Measurements from ENCODE around the gene IL16. TPM values are rescaled to one million over a fixed set of nuclear protein-coding genes. Genes with fewer than 3 reads are reported as not detected.

Gene IL16
- polyA plus RNA-seq, 1 donor, result 8.1 TPM

DNA sequence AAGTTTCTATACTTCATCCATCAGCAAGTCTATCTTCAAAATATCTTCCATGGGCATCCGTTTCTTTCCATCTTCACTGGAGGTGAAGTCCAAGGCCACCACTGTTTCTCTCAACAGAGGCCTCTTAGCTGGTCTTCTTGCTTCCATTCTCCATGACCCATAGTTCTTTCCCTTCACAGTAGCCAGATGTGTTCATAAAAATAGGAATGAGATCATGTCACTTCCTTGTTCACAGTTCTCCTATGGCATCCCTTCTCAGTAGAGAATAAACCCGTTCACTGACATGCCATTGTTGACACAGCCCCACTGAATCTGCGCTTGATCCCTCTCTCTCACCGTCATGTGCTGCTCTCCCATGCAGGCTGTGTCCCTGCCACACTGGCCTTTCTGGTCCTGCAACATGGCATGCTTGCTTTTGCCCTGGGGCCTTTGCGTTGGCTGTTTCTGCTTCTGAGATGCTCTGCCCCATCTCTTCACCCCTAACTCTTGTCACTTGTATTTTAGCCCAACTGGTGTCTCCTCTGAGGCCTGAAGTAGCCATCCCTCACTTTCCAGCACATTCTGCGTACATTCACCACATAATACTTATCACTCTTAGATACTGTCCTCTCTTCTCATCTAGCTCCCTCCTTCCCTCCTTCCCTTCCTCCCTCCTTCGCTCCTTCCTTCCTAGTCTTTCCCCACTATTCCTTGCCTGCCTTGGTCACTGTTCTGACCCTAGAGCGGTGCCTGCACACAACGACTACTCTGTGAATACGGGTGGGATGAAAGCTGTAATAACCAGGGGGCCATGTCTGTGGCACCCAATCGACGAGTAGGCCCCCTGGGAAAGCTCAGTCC is 85.3 kb downstream of the IL16 start:
- H3K27ac ChIP-seq (ENCODE audit: low read length), result no peak overlapping the region
- no peaks in the 10 kb centered on the region for H3K9me3 ChIP-seq (ENCODE audit: control insufficient read depth, low read depth, low read length)
- DNase-seq, result no peak
- 100% methylated on average over 2 of the region's 12 CpGs for WGBS (ENCODE audit: insufficient coverage, low lambda C conversion rate)
- H3K4me1 ChIP-seq (ENCODE audit: control insufficient read depth, insufficient read depth, low read length), result no peaks in the 10 kb centered on the region
- no peaks in the 10 kb centered on the region for H3K36me3 ChIP-seq (ENCODE audit: control insufficient read depth, insufficient read depth, low read length)
- no peak overlapping the region for H3K4me3 ChIP-seq (ENCODE audit: low read length)
- no peaks in the 10 kb centered on the region for H3K27me3 ChIP-seq (ENCODE audit: control insufficient read depth, insufficient read depth, low read length)

DNA sequence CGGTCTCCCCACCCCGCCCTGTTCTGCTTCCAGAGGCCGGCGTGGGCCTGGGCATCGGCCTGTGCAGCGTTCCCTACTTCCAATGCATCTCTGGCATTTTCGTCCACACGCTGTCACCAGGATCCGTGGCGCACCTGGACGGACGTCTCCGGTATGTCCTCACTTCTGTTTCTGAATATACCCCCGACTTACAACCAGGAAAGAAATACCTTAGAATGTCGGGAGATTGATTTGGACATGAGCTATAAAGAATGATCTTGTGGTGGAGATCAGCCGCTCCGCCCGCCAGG is 85.9 kb downstream of the IL16 start:
- DNase-seq, result no peak
- 93% methylated on average over 5 of the region's 18 CpGs for WGBS (ENCODE audit: insufficient coverage, low lambda C conversion rate)
- no peak overlapping the region for H3K4me3 ChIP-seq (ENCODE audit: low read length)

DNA sequence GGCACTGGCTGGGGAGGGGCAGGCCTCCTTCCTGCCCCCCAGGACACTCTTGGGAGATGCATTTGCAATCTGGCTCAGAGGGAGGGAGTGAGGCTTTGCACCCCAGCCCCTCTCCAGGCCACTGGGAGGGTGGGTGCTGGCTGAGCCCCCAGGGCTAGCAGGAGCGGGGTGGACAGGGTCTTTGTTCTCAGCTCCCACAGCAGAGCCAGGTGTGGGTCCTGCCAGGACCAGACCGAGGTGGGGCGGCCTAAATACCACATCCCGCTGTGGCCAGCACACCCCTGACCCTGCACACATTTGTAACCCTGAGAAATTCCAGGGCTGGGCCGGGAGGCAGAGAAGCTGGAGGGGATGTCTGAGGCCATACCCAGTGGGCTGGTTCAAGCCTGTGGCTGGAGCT is 86.2 kb downstream of the IL16 start:
- H3K4me3 ChIP-seq (ENCODE audit: low read length), result no peak overlapping the region
- no peak for DNase-seq
- H3K27me3 ChIP-seq (ENCODE audit: control insufficient read depth, insufficient read depth, low read length), result no peaks in the 10 kb centered on the region
- no peaks in the 10 kb centered on the region for H3K4me1 ChIP-seq (ENCODE audit: control insufficient read depth, insufficient read depth, low read length)
- H3K27ac ChIP-seq (ENCODE audit: low read length), result no peak overlapping the region
- H3K9me3 ChIP-seq (ENCODE audit: control insufficient read depth, low read depth, low read length), result no peaks in the 10 kb centered on the region
- no CpG with 5 or more reads among the region's 5 CpGs for WGBS (ENCODE audit: insufficient coverage, low lambda C conversion rate)
- H3K36me3 ChIP-seq (ENCODE audit: control insufficient read depth, insufficient read depth, low read length), result no peaks in the 10 kb centered on the region

More for the DNA sequence above, 85.9 kb downstream of the IL16 start:
- no peaks in the 10 kb centered on the region for H3K4me1 ChIP-seq (ENCODE audit: control insufficient read depth, insufficient read depth, low read length)
- no peaks in the 10 kb centered on the region for H3K27me3 ChIP-seq (ENCODE audit: control insufficient read depth, insufficient read depth, low read length)
- no peaks in the 10 kb centered on the region for H3K9me3 ChIP-seq (ENCODE audit: control insufficient read depth, low read depth, low read length)
- H3K27ac ChIP-seq (ENCODE audit: low read length), result no peak overlapping the region
- H3K36me3 ChIP-seq (ENCODE audit: control insufficient read depth, insufficient read depth, low read length), result no peaks in the 10 kb centered on the region

DNA sequence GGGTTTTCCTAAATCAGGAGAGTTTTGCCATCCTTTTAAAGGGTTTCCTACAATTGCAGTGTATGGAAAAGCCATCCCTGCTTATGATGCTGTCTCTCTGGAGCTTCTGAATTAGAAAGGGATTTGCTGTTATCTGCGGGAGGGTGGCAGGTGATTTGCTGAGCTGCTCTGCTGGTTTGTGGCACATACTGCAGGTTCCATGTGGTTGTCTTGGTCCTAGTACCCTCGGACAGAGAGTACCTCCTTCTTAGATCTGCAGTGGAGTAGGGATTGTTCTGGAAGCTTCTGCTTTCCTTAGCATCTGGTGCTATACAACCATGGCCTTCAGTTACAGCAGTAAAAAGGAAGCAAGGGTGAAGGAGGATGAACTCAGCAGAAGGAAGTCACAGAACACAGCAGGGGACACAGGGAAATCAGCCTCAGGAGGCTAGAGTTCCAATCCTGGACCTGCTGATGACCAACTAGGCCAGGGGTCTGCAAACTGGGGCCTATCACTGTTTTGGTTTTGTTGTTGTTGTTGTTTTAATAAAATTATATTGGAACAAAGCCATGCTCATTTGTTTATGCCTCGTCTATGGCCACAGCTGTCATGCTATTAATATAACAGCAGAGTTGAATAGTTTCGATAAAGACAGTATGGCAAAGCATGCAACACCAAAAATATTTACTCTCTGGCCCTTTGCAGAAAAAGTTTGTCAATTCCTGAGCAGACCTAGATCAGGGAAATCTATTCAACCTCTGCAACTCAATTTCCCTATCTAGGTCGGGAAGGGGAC is 87.8 kb downstream of the IL16 start:
- no peaks in the 10 kb centered on the region for H3K27me3 ChIP-seq (ENCODE audit: control insufficient read depth, insufficient read depth, low read length)
- no peaks in the 10 kb centered on the region for H3K36me3 ChIP-seq (ENCODE audit: control insufficient read depth, insufficient read depth, low read length)
- H3K4me3 ChIP-seq (ENCODE audit: low read length), result no peak overlapping the region
- no peaks in the 10 kb centered on the region for H3K9me3 ChIP-seq (ENCODE audit: control insufficient read depth, low read depth, low read length)
- DNase-seq, result no peak
- H3K4me1 ChIP-seq (ENCODE audit: control insufficient read depth, insufficient read depth, low read length), result no peaks in the 10 kb centered on the region
- H3K27ac ChIP-seq (ENCODE audit: low read length), result no peak overlapping the region
- WGBS (ENCODE audit: insufficient coverage, low lambda C conversion rate), result 100% methylated on average over 1 of the region's 5 CpGs

DNA sequence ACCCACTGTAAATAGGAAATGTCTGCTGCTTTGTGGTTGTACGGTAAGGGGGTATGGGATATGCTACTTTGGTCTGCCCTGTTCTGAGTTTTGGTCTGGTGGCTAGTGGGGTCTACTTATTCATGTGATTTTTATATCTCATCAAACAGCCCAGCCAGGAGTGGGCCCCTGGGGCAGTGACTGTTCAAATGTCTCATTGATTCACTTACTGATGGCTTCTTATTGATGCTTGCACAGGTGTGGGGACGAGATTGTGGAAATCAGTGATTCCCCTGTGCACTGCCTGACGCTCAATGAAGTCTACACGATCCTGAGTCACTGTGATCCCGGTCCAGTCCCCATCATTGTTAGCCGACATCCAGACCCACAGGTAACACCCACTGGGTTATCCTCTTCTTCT is 88.8 kb downstream of the IL16 start:
- H3K36me3 ChIP-seq (ENCODE audit: control insufficient read depth, insufficient read depth, low read length), result no peaks in the 10 kb centered on the region
- no peaks in the 10 kb centered on the region for H3K27me3 ChIP-seq (ENCODE audit: control insufficient read depth, insufficient read depth, low read length)
- no peak overlapping the region for H3K27ac ChIP-seq (ENCODE audit: low read length)
- DNase-seq, result no peak
- no peaks in the 10 kb centered on the region for H3K4me1 ChIP-seq (ENCODE audit: control insufficient read depth, insufficient read depth, low read length)
- no peak overlapping the region for H3K4me3 ChIP-seq (ENCODE audit: low read length)
- WGBS (ENCODE audit: insufficient coverage, low lambda C conversion rate), result no CpG with 5 or more reads among the region's 6 CpGs
- H3K9me3 ChIP-seq (ENCODE audit: control insufficient read depth, low read depth, low read length), result no peaks in the 10 kb centered on the region

DNA sequence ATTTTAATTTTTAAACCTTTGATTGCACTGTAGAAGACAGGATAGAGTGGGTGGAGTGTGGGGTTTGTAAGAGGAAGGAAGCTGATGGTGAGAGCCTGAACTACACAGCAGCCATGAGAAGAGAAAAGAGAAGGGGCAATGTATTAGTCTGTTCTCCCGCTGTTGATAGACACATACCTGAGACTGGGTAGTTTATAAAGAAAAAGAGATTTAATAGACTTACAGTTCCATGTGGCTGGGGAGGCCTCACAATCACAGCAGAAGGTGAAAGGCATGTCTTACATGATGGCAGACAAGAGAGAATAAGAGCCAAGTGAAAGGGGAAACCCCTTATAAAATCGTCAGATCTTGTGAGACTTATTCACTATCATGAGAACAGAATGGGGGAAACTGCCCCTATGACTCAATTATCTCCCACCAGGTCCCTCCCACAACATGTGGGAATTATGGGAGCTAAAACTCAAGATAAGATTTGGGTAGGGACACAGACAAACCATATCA is 90.0 kb downstream of the IL16 start:
- H3K4me1 ChIP-seq (ENCODE audit: control insufficient read depth, insufficient read depth, low read length), result no peaks in the 10 kb centered on the region
- H3K4me3 ChIP-seq (ENCODE audit: low read length), result no peak overlapping the region
- no peaks in the 10 kb centered on the region for H3K9me3 ChIP-seq (ENCODE audit: control insufficient read depth, low read depth, low read length)
- DNase-seq, result no peak
- no peaks in the 10 kb centered on the region for H3K27me3 ChIP-seq (ENCODE audit: control insufficient read depth, insufficient read depth, low read length)
- H3K27ac ChIP-seq (ENCODE audit: low read length), result no peak overlapping the region
- H3K36me3 ChIP-seq (ENCODE audit: control insufficient read depth, insufficient read depth, low read length), result no peaks in the 10 kb centered on the region
- WGBS (ENCODE audit: insufficient coverage, low lambda C conversion rate), result 67% methylated on average over 1 of the region's 2 CpGs

DNA sequence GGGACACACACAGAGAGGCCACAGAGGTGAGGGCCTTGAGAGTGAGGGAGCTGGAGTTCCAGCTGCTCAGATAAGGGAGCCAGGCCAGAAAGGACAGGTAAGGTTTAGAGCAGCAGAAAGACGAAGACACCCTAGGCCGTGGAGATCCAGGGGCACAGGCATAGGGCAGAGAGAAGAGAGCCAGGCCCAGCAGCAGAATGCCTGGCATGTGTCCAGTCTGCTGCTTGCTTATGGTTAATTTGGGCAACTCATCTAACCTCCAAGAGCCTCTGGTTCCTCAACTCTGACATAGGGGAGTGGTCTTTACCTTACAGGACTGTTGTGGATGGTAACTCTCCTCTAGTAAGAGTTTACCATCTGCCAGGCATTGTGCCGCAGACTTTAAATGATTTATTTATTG is 91.4 kb downstream of the IL16 start:
- H3K4me3 ChIP-seq (ENCODE audit: low read length), result no peak overlapping the region
- DNase-seq, result no peak
- no CpG with 5 or more reads among the region's 3 CpGs for WGBS (ENCODE audit: insufficient coverage, low lambda C conversion rate)

DNA sequence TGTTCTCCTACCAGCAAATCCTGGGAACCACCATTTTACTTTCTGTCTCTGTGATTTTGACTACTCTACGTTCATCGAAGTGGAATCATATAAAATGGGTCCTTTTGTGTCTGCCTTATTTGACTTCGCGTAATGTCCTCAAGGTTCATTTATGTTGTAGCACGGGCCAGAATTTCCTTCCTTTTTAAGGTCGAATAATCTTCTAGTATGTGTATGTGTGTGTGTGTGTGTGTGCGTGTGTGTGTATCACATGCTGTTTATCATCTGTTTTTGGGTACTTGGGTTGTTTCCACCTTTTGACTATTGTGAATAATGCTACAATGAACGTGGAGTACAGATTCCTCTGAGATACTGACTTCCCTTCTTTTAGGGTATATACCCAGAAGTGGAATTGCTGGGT is 91.9 kb downstream of the IL16 start:
- no CpG with 5 or more reads among the region's 8 CpGs for WGBS (ENCODE audit: insufficient coverage, low lambda C conversion rate)

More for the DNA sequence above, 91.4 kb downstream of the IL16 start:
- no peaks in the 10 kb centered on the region for H3K4me1 ChIP-seq (ENCODE audit: control insufficient read depth, insufficient read depth, low read length)
- no peaks in the 10 kb centered on the region for H3K9me3 ChIP-seq (ENCODE audit: control insufficient read depth, low read depth, low read length)
- no peaks in the 10 kb centered on the region for H3K27me3 ChIP-seq (ENCODE audit: control insufficient read depth, insufficient read depth, low read length)
- H3K27ac ChIP-seq (ENCODE audit: low read length), result no peak overlapping the region
- no peaks in the 10 kb centered on the region for H3K36me3 ChIP-seq (ENCODE audit: control insufficient read depth, insufficient read depth, low read length)

DNA sequence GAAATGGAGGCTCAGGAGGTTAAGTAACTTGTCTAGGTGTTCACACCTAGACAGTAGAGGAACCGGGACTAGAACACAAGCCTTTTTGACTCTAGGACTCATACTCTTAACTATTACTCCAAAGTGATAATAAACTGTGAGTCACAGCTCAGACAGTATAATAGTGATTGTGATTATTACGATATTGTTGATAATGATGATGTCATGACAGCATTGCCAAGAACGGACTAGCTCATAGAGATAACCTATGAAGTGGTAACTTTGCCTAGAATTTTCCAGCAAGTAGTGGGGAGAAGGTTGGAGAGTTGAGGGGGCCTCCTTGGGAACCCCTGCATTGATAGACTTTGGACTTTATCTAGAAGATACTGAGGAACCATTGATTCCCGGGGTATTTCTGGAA is 93.2 kb downstream of the IL16 start:
- no peaks in the 10 kb centered on the region for H3K27me3 ChIP-seq (ENCODE audit: control insufficient read depth, insufficient read depth, low read length)

More for the DNA sequence above, 91.9 kb downstream of the IL16 start:
- Histone ChIP-seq H3K4me3 (ENCODE audit: low read length) (no peak overlapping the region), H3K36me3 (ENCODE audit: control insufficient read depth, insufficient read depth, low read length) (no peaks in the 10 kb centered on the region), H3K27ac (ENCODE audit: low read length) (no peak overlapping the region), H3K9me3 (ENCODE audit: control insufficient read depth, low read depth, low read length) (no peaks in the 10 kb centered on the region), H3K4me1 (ENCODE audit: control insufficient read depth, insufficient read depth, low read length) (no peaks in the 10 kb centered on the region), H3K27me3 (ENCODE audit: control insufficient read depth, insufficient read depth, low read length) (no peaks in the 10 kb centered on the region)
- no peak for DNase-seq

DNA sequence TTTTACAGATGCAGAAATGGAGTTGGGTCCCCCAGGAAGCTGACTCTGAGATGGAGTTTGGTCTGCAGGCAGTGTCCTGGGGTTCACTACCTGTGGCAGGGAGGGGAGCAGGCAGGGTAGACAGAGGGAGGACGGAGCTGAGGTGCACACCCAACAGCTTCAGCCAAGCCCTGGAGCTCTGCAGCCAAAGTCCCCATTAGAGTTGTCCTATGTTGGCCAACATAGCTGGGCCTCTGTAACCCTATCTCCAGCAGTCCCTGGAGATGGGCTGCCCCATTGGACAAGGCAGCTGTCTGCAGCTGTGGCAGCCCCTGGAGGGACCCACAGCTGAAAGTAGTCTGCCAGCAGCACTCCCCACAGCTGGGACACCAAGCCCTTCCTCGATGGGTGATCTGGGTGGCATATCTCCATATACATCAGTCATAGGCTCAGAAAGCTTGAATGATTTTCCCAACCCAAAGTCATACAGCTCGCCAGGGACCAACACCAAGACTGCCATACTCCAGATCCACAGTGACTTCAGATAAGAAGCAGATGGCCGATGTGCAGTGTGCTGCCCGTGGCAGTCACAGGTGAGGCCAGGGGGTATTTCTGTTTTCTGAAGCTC is 95.3 kb downstream of the IL16 start:
- WGBS (ENCODE audit: insufficient coverage, low lambda C conversion rate), result no CpG with 5 or more reads among the region's 5 CpGs
- Histone ChIP-seq H3K4me3 (ENCODE audit: low read length) (no peak overlapping the region), H3K36me3 (ENCODE audit: control insufficient read depth, insufficient read depth, low read length) (no peaks in the 10 kb centered on the region), H3K27ac (ENCODE audit: low read length) (no peak overlapping the region), H3K4me1 (ENCODE audit: control insufficient read depth, insufficient read depth, low read length) (no peaks in the 10 kb centered on the region), H3K27me3 (ENCODE audit: control insufficient read depth, insufficient read depth, low read length) (peaks cover 3% of the 10 kb centered on the region), H3K9me3 (ENCODE audit: control insufficient read depth, low read depth, low read length) (no peaks in the 10 kb centered on the region)
- DNase-seq, result no peak

More for the DNA sequence above, 93.2 kb downstream of the IL16 start:
- 80% methylated on average over 1 of the region's 4 CpGs for WGBS (ENCODE audit: insufficient coverage, low lambda C conversion rate)
- no peak for DNase-seq
- Histone ChIP-seq H3K27ac (ENCODE audit: low read length) (no peak overlapping the region), H3K36me3 (ENCODE audit: control insufficient read depth, insufficient read depth, low read length) (no peaks in the 10 kb centered on the region), H3K4me3 (ENCODE audit: low read length) (no peak overlapping the region), H3K4me1 (ENCODE audit: control insufficient read depth, insufficient read depth, low read length) (no peaks in the 10 kb centered on the region), H3K9me3 (ENCODE audit: control insufficient read depth, low read depth, low read length) (no peaks in the 10 kb centered on the region)

Data from large intestine (tissue), 3 donors.